ENCODE results near the gene AREG.

- TF ChIP-seq CTCF (IDR thresholded peaks at IDR 0.05) (no peak), POLR2AphosphoS5 (IDR thresholded peaks at IDR 0.05) (no peak), POLR2A (IDR thresholded peaks at IDR 0.05) (no peak)
These were observed 26.8 kb upstream of the AREG start for GRCh38 chr4:74418063-74418670.
